PC-9 (cell line): ENCODE results near the gene B3GNT2. TPM values are rescaled to one million over a fixed set of nuclear protein-coding genes. Genes with fewer than 3 reads are reported as not detected.

Source experiments
- BruUV-seq: library from RNA; stranded (reverse); fragments of 400-500 nt; replicated peaks from 2 replicates; lab custom pipeline; 2021; lab: Mats Ljungman, UMichigan
- CTCF ChIA-PET: fragments of 300-600 bp; sonication (Branson Sonifier 250); formaldehyde crosslinking; loops from one replicate; lab custom pipeline; 2022; ENCODE audit warnings: antibody characterized with exemption; lab: Charles Lee
- POLR2A ChIA-PET: fragments of 300-600 bp; sonication (Branson Sonifier 250); formaldehyde crosslinking; loops from one replicate; lab custom pipeline; 2022; ENCODE audit warnings: antibody characterized with exemption; ENCODE audit not compliant: unreplicated experiment; lab: Charles Lee
- DNase-seq, 2 experiments: peaks; one replicate each; pipeline versions ENCODE4 v3.0.0 to v3.0.0-alpha.2; 2015 to 2022; ENCODE audit warnings: mixed read lengths in 1 of 2
- H2AFZ ChIP-seq: fragments of 200-600 bp; sonication (generic); 2 replicates; pipeline ENCODE4 v1.8.1; 2017; ENCODE audit warnings: antibody characterized with exemption
- H3F3A ChIP-seq: fragments of 200-600 bp; sonication (generic); 2 replicates; pipeline ENCODE4 v1.8.1; 2017; ENCODE audit warnings: antibody characterized with exemption, mild to moderate bottlenecking, low read depth; ENCODE audit not compliant: insufficient read depth
- H3K27ac ChIP-seq: fragments of 200-600 bp; sonication (generic); 2 replicates; pipeline ENCODE4 v1.6.1; 2016; ENCODE audit warnings: mixed run types
- H3K27me3 ChIP-seq: fragments of 200-600 bp; sonication (generic); 2 replicates; pipeline ENCODE4 v1.6.1; 2016; ENCODE audit warnings: low read depth, mixed run types; ENCODE audit not compliant: insufficient read depth
- H3K36me3 ChIP-seq: fragments of 200-600 bp; sonication (generic); 2 replicates; pipeline ENCODE4 v1.6.1; 2016; ENCODE audit warnings: low read depth, mixed run types
- H3K4me1 ChIP-seq: fragments of 200-600 bp; sonication (generic); replicated peaks from 2 replicates; pipeline ENCODE4 v1.6.1; 2016; ENCODE audit warnings: mixed run types; ENCODE audit not compliant: insufficient read depth
- H3K4me2 ChIP-seq: fragments of 200-600 bp; sonication (generic); 2 replicates; pipeline ENCODE4 v1.6.1; 2017; ENCODE audit warnings: mixed run types
- H3K4me3 ChIP-seq: fragments of 200-600 bp; sonication (generic); 2 replicates; pipeline ENCODE4 v1.6.1; 2016; ENCODE audit warnings: mixed run types
- H3K79me2 ChIP-seq: fragments of 200-600 bp; sonication (generic); 2 replicates; pipeline ENCODE4 v1.6.1; 2017; ENCODE audit warnings: low read depth, mixed run types
- H3K9me2 ChIP-seq: fragments of 200-600 bp; sonication (generic); 2 replicates; pipeline ENCODE4 v1.8.1; 2017; ENCODE audit warnings: mild to moderate bottlenecking; ENCODE audit not compliant: insufficient read depth
- H3K9me3 ChIP-seq: fragments of 200-600 bp; sonication (generic); 2 replicates; pipeline ENCODE4 v1.8.1; 2016; ENCODE audit warnings: low read depth; ENCODE audit not compliant: insufficient read depth
- H4K20me1 ChIP-seq: fragments of 200-600 bp; sonication (generic); 2 replicates; pipeline ENCODE4 v1.8.1; 2017; ENCODE audit not compliant: insufficient read depth
- EZH2 ChIP-seq: fragments of 200-600 bp; sonication (generic); IDR thresholded peaks from 2 replicates; pipeline ENCODE4 v1.8.0; 2017; ENCODE audit warnings: antibody characterized with exemption, low read depth
- intact Hi-C: fragments of 100-400 bp; cut with micrococcal nuclease; formaldehyde crosslinking; loops from one replicate; pipeline ENCODE4 v1.10.0; 2022; ENCODE audit not compliant: unreplicated experiment
- total RNA-seq: library from RNA; stranded (reverse); gene quantifications from 2 replicates; pipeline ENCODE4 v1.2.3, GENCODE V29; 2021
- TF ChIP-seq, protein P1 (sequence below): fragments of 200-600 bp; sonication (generic); conservative IDR thresholded peaks from 2 replicates; pipeline ENCODE4 v1.6.1; 2017; ENCODE audit warnings: mixed run types, antibody characterized with exemption, mild to moderate bottlenecking, moderate library complexity

B3GNT2 gene
- total RNA-seq, 1 experiment from 2014 or later, result 30.8 TPM

DNA sequence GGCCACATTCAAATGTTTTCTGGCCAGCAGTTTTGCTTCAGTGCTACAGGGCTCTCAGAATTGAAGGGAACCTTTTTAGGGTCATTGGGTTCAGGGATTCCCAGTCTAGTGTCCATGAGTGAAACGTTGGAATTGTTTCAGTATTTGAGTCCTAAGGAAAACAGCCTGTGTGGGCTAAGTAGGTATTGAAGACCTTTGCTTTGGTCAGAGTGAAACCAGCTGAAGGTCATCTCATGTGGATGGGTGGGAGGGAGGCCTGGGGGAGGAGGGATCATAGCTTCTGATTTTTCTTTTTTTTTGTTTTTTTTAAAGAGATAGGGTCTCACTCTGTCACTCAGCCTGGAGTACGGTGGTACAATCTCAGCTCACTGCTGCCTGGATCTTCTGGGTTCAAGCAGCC lies 20.2 kb downstream of the B3GNT2 start:
- 0 out of 2 replicates have a peak, but pooled peaks cover 4% of the 10 kb centered on the region for H3F3A ChIP-seq
- H3K9me3 ChIP-seq, result peaks cover 5% of the 10 kb centered on the region; the same call in 1 of the 2 replicates
- H2AFZ ChIP-seq, result no peak overlapping the region
- no peak for TF ChIP-seq EZH2
- TF ChIP-seq, protein P1, sequence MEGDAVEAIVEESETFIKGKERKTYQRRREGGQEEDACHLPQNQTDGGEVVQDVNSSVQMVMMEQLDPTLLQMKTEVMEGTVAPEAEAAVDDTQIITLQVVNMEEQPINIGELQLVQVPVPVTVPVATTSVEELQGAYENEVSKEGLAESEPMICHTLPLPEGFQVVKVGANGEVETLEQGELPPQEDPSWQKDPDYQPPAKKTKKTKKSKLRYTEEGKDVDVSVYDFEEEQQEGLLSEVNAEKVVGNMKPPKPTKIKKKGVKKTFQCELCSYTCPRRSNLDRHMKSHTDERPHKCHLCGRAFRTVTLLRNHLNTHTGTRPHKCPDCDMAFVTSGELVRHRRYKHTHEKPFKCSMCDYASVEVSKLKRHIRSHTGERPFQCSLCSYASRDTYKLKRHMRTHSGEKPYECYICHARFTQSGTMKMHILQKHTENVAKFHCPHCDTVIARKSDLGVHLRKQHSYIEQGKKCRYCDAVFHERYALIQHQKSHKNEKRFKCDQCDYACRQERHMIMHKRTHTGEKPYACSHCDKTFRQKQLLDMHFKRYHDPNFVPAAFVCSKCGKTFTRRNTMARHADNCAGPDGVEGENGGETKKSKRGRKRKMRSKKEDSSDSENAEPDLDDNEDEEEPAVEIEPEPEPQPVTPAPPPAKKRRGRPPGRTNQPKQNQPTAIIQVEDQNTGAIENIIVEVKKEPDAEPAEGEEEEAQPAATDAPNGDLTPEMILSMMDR, result no peak
- peaks cover 10% of the 10 kb centered on the region; the same call in 1 of the 2 replicates for H3K36me3 ChIP-seq
- peaks cover 4% of the 10 kb centered on the region; the same call in 1 of the 2 replicates for H3K4me1 ChIP-seq
- H3K79me2 ChIP-seq, result peaks cover 100% of the 10 kb centered on the region
- BruUV-seq, result no TSS peak
- H4K20me1 ChIP-seq, result peaks cover 55% of the 10 kb centered on the region
- CTCF ChIA-PET, result no interaction called here
- no peak overlapping the region for H3K4me3 ChIP-seq
- intact Hi-C loops, result no loop called here
- no peak overlapping the region for H3K4me2 ChIP-seq
- H3K9me2 ChIP-seq, result no peaks in the 10 kb centered on the region
- H3K27me3 ChIP-seq, result no peaks in the 10 kb centered on the region
- POLR2A ChIA-PET, result interaction anchor here (0.5 kb wide), 1 partner anchor 1070 kb away, joined by 10 read pairs; no protein-coding TSS in a partner anchor
- H3K27ac ChIP-seq, result no peak overlapping the region
- DNase-seq, result no peak

DNA sequence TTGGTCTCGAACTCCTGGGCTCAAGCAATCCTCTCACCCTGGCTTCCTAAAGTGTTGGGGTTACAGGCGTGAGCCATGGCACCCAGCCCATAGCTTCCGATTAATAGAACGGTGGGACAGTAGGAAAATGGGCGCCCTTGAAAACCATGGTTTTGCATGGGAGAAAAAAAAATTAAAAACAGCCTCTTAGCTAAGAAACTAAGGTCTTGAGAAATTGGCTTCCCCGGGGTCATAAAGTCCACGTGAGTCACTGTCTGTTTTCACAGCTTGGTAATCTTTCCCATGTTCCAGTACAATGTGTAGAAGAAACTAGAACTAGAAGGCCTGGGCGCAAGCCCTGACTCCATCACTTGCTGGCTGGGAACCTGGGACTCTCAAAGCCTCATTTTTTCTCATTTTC lies 20.7 kb downstream of the B3GNT2 start:
- H3K36me3 ChIP-seq, result peaks cover 13% of the 10 kb centered on the region
- intact Hi-C loops, result no loop called here
- H3K4me3 ChIP-seq, result no peak overlapping the region
- peaks cover 4% of the 10 kb centered on the region; the same call in 1 of the 2 replicates for H3K4me1 ChIP-seq
- H2AFZ ChIP-seq, result no peak overlapping the region
- H3K27ac ChIP-seq, result no peak overlapping the region
- no peaks in the 10 kb centered on the region for H3K27me3 ChIP-seq
- TF ChIP-seq, protein P1, result no peak
- TF ChIP-seq EZH2, result no peak
- DNase-seq, result peak in 1 of 2 experiments; percentile 51
- no TSS peak for BruUV-seq
- H3K9me3 ChIP-seq, result peaks cover 5% of the 10 kb centered on the region; the same call in 1 of the 2 replicates
- 0 out of 2 replicates have a peak, but pooled peaks cover 4% of the 10 kb centered on the region for H3F3A ChIP-seq
- H4K20me1 ChIP-seq, result peaks cover 50% of the 10 kb centered on the region
- H3K79me2 ChIP-seq, result peaks cover 100% of the 10 kb centered on the region
- ChIA-PET CTCF (no interaction called here), POLR2A (interaction anchor here (0.5 kb wide), 1 partner anchor 1069 kb away, joined by 10 read pairs; no protein-coding TSS in a partner anchor)
- H3K4me2 ChIP-seq, result no peak overlapping the region
- H3K9me2 ChIP-seq, result no peaks in the 10 kb centered on the region

- 0 out of 2 replicates have a peak, but pooled peaks cover 4% of the 10 kb centered on the region for H3F3A ChIP-seq
- TF ChIP-seq, protein P1, result no peak
- TF ChIP-seq EZH2, result no peak
- no peaks in the 10 kb centered on the region for H3K9me2 ChIP-seq
- no peak overlapping the region for H3K4me2 ChIP-seq
- DNase-seq, result no peak
- ChIA-PET CTCF (no interaction called here), POLR2A (no interaction called here)
- H4K20me1 ChIP-seq, result peaks cover 42% of the 10 kb centered on the region
- H3K4me1 ChIP-seq, result peaks cover 4% of the 10 kb centered on the region; the same call in 1 of the 2 replicates
- peaks cover 18% of the 10 kb centered on the region for H3K36me3 ChIP-seq
- no TSS peak for BruUV-seq
- intact Hi-C loops, result no loop called here
- no peak overlapping the region for H3K4me3 ChIP-seq
- H2AFZ ChIP-seq, result no peak overlapping the region
- H3K9me3 ChIP-seq, result peaks cover 5% of the 10 kb centered on the region; the same call in 1 of the 2 replicates
- H3K27ac ChIP-seq, result no peak overlapping the region
- H3K79me2 ChIP-seq, result peaks cover 100% of the 10 kb centered on the region
- no peaks in the 10 kb centered on the region for H3K27me3 ChIP-seq
Measured at GRCh38 chr2:62217421-62217820, 21.5 kb downstream of the B3GNT2 start.
